ENCODE data around the gene CNOT2. TPM values are rescaled to one million over a fixed set of nuclear protein-coding genes. Genes with fewer than 3 reads are reported as not detected.
"Not testable (repeated sequence)": the region's sequence is repeated elsewhere in the genome, so short reads cannot be mapped to it uniquely, and the experiment has no call there.

The CNOT2 gene
- total RNA-seq, 2 experiments from 2014 or later: 93.3 to 95.3 TPM

- peak; percentile 61 for ATAC-seq (ENCODE audit: low read depth)
- DNase-seq: peak; percentile 67
- Mint-ChIP-seq H3K27me3 (peaks cover 40% of the 10 kb centered on the region), H3K36me3 (no peaks in the 10 kb centered on the region), H3K9me3 (peaks cover under 1% of the 10 kb centered on the region), H3K4me3 (peak overlapping the region; percentile 83), H3K27ac (peak overlapping the region; percentile 70), H3K4me1 (peaks cover 11% of the 10 kb centered on the region)
- POLR2A ChIA-PET: interaction anchor here (1.2 to 2.0 kb wide), 2 partner anchors 50 to 123 kb away, joined by 3 to 9 read pairs; partner anchors contain the start of gene CNOT2
Observed at GRCh38 chr12:70366581-70367257, 123.5 kb downstream of the CNOT2 start.

DNA sequence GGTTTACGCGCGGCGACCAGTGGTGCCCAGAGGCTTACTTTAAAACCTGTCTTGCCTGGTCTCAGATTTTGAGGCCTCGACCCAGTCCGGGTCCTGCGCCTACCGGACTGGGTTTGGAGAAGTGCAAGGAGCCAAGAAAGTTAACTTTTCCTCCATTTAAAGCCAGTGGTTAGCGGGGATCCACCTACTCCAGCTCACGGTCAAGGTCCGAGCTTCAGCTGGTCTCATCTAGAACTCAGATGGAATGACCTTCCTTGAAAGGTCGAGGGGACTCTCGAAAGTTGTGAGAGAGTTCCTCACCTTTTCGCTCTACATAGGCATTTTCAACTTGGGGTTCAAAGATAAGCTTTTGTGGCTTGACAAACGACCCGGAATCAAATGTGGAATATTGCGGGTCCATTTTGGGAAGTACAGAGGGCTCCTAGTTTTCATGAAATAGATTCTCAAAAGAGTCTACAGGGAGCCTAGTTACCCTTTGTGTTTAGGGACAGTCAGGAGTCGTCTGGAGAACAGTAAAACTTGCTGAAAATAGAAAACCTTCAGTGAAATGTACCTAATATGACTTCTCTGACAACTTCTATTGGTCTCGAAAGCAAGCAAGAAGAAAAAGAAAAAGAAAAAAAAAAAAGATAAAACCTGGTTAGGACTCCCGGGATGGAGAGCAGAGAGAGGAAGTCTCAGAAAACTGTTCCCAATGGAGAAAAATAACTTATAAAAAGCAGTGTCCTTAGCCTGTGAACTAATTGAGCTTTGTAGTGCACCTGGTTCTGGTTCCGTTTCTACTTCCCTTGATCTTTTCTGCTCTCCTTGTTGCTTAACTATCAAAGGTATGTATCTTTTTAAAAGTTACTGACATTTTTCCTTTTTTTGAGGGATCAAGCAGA, 124.3 kb downstream of the CNOT2 start:
- POLR2A ChIA-PET: interaction anchor here (1.2 kb wide), 1 partner anchor 49 kb away, joined by 3 read pairs; no protein-coding TSS in a partner anchor
- H3K36me3 Mint-ChIP-seq: no peaks in the 10 kb centered on the region
- peak overlapping the region; percentile 83 for H3K4me3 Mint-ChIP-seq
- no peak for ATAC-seq (ENCODE audit: low read depth)
- DNase-seq: no peak
- no peak overlapping the region for H3K27ac Mint-ChIP-seq
- H3K27me3 Mint-ChIP-seq: peaks cover 36% of the 10 kb centered on the region
- peaks cover 14% of the 10 kb centered on the region for H3K4me1 Mint-ChIP-seq
- peaks cover 3% of the 10 kb centered on the region for H3K9me3 Mint-ChIP-seq

DNA sequence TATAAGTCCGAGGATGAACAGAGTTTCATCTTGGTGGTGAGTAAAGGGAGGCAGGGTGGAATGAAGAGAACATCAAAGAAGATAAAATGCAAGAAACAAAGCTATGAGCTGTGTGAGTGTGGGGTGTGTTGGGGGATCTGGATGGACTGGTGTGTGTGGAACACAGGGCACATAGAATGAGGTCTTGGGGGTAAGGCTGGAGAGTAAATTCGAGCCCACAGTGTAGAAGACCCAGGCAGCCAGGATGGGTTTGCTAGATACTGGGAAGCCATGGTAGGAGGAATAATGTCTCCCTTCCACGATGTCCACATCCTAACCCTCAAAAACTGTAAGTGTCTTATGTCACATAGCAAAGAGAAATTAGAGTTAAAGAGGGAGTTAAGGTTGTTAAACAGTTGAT, 129.6 kb downstream of the CNOT2 start:
- Mint-ChIP-seq H3K9me3 (peaks cover 3% of the 10 kb centered on the region), H3K27ac (no peak overlapping the region), H3K4me1 (peaks cover 3% of the 10 kb centered on the region), H3K27me3 (peaks cover 5% of the 10 kb centered on the region), H3K36me3 (no peaks in the 10 kb centered on the region), H3K4me3 (no peak overlapping the region)
- no peak for DNase-seq
- POLR2A ChIA-PET: no interaction called here
- no peak for ATAC-seq (ENCODE audit: low read depth)

DNA sequence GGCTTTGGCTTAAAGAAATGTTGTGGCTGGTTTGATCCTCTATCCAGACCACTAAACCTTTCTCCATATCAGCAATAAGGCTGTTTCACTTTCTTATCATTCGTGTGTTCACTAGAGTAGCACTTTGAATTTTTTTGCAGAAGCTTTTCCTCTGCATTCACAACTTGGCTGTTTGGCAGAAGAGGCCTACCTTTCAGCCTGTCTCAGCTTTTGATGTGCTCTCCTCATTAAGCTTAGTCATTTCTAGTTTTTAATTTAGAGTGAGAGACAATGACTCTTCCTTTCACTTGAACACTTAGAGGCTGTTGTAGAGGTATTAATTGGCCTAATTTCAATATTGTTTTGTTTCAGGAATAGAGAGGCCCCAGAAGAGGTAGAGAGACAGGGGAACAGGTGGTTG, 136.6 kb downstream of the CNOT2 start:
- H3K36me3 Mint-ChIP-seq: peaks cover 9% of the 10 kb centered on the region

DNA sequence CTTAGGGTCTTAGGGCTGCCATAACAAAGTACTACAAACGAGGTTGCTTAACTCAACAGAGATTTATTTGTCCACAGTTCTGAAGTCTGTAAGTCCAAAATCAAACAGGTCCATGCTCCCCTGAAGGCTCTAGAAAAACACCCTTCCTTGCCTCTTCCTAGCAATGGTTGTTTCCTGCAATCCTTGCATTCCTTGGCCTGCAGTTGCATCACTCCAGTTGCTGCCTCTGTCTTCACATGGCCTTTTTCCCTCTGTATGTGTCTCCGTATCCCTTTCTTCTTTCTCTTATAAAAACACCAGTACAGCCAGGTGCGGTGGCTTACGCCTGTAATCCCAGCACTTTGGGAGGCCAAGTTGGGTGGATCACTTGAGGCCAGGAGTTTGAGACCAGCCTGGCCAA, 140.3 kb downstream of the CNOT2 start:
- POLR2A ChIA-PET: no interaction called here

More for the DNA sequence above, 136.6 kb downstream of the CNOT2 start:
- H3K27me3 Mint-ChIP-seq: no peaks in the 10 kb centered on the region
- H3K9me3 Mint-ChIP-seq: peaks cover 9% of the 10 kb centered on the region
- H3K4me3 Mint-ChIP-seq: no peak overlapping the region
- peak; percentile 36 for ATAC-seq (ENCODE audit: low read depth)
- no peak for DNase-seq
- H3K27ac Mint-ChIP-seq: no peak overlapping the region
- H3K4me1 Mint-ChIP-seq: peaks cover 11% of the 10 kb centered on the region
- POLR2A ChIA-PET: no interaction called here

GRCh38 chr12:70383886-70384285, 140.7 kb downstream of the CNOT2 start:
- Mint-ChIP-seq H3K4me1 (peaks cover 11% of the 10 kb centered on the region), H3K9me3 (peaks cover 11% of the 10 kb centered on the region), H3K27me3 (no peaks in the 10 kb centered on the region), H3K4me3 (no peak overlapping the region), H3K36me3 (peaks cover 7% of the 10 kb centered on the region), H3K27ac (no peak overlapping the region)
- DNase-seq (no peak), ATAC-seq (ENCODE audit: low read depth) (no peak)
- POLR2A ChIA-PET: no interaction called here

More for the DNA sequence above, 140.3 kb downstream of the CNOT2 start:
- ATAC-seq (ENCODE audit: low read depth) (no peak), DNase-seq (no peak)
- H3K4me1 Mint-ChIP-seq: peaks cover 11% of the 10 kb centered on the region
- no peaks in the 10 kb centered on the region for H3K27me3 Mint-ChIP-seq
- peaks cover 11% of the 10 kb centered on the region for H3K9me3 Mint-ChIP-seq
- no peak overlapping the region for H3K27ac Mint-ChIP-seq
- no peak overlapping the region for H3K4me3 Mint-ChIP-seq
- peaks cover 7% of the 10 kb centered on the region for H3K36me3 Mint-ChIP-seq

DNA sequence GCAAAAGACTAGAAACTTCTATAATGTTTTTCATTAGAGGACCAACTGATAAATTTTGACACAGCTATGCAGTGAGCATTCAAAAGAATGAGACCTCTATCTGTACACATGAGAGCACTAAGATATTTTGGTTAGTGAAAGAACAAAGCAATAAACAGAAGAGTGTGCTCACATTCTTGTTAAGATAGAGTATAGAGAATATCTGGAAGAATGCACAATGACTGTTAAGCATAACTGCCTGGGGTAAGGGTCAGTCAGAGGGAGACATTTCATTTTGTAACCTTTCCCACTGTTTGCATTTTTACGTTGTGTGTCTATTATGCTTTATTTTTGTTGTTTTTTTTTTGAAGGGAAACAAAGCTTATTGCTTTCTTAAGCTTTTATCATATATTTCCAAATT, 143.5 kb downstream of the CNOT2 start:
- POLR2A ChIA-PET: no interaction called here
- no peaks in the 10 kb centered on the region for H3K4me1 Mint-ChIP-seq
- peaks cover 4% of the 10 kb centered on the region for H3K36me3 Mint-ChIP-seq
- no peak overlapping the region for H3K4me3 Mint-ChIP-seq
- H3K27me3 Mint-ChIP-seq: no peaks in the 10 kb centered on the region
- DNase-seq (no peak), ATAC-seq (ENCODE audit: low read depth) (no peak)
- no peak overlapping the region for H3K27ac Mint-ChIP-seq
- peaks cover 6% of the 10 kb centered on the region for H3K9me3 Mint-ChIP-seq

DNA sequence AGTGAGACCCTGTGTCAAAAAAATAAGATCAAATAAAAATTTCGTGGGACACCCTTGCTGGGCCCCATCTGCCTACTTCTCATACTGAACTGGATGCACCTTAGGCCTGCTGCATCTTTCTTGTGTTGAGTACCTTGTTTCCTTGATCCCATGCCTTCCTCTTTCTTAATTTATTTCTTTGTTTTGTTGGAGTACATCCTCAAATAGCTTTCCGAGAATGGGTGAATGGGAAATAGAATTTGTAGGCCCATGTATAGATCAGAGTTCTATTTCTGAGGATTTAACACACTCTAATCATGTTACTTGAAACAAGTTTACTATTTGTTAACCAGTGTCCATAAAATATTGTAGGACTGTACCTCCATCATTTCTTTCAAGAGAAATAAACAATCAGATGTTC, 146.4 kb downstream of the CNOT2 start:
- H3K27me3 Mint-ChIP-seq: no peaks in the 10 kb centered on the region
- POLR2A ChIA-PET: no interaction called here
- no peaks in the 10 kb centered on the region for H3K4me1 Mint-ChIP-seq
- peaks cover 6% of the 10 kb centered on the region for H3K9me3 Mint-ChIP-seq
- H3K36me3 Mint-ChIP-seq: peaks cover 4% of the 10 kb centered on the region
- DNase-seq: no peak
- no peak for ATAC-seq (ENCODE audit: low read depth)
- H3K27ac Mint-ChIP-seq: no peak overlapping the region
- no peak overlapping the region for H3K4me3 Mint-ChIP-seq

GRCh38 chr12:70392631-70393030, 149.4 kb downstream of the CNOT2 start:
- H3K27ac Mint-ChIP-seq; H3K4me1 Mint-ChIP-seq; ATAC-seq (ENCODE audit: low read depth); H3K9me3 Mint-ChIP-seq; DNase-seq; H3K36me3 Mint-ChIP-seq; H3K27me3 Mint-ChIP-seq; POLR2A ChIA-PET; H3K4me3 Mint-ChIP-seq: not testable (repeated sequence)

DNA sequence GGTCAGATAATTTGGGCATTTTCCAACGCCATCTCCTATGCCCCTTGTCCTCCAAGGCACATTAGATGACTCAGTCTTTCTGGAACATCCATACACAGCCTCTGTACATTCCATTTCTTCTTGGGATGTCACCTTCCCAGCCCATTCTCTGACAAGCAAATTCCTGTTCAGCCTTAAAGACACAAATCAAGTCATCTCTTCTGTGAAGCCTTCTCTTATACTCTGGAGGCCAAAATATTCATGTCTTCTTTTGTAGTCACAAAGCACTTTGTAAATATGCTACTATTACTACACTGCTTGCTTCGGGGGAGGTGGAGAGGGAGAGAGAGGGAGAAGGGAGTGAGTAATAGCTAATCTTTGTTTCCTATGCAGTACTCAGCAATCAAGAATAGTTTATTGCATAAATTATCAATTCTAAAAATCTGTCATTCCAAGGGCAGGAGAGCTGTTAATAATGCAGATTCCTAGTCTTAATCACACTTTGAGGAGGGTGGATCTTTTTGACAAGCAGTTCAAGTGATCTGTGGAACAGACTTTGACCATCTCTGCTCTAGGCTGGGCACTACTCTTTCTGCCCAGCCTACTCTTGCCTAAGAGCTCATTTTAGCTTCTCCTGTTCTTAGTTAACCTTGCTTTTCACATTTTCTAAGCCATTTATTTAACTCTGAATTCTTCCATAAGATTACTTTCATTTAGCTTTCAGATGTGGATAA, 150.7 kb downstream of the CNOT2 start:
- no peaks in the 10 kb centered on the region for H3K27me3 Mint-ChIP-seq
- ATAC-seq (ENCODE audit: low read depth) (no peak), DNase-seq (no peak)
- POLR2A ChIA-PET: no interaction called here
- H3K36me3 Mint-ChIP-seq: peaks cover 4% of the 10 kb centered on the region
- no peak overlapping the region for H3K27ac Mint-ChIP-seq
- no peak overlapping the region for H3K4me3 Mint-ChIP-seq
- peaks cover 3% of the 10 kb centered on the region for H3K9me3 Mint-ChIP-seq
- no peaks in the 10 kb centered on the region for H3K4me1 Mint-ChIP-seq

GRCh38 chr12:70398002-70398401, 154.8 kb downstream of the CNOT2 start:
- no peak for DNase-seq
- no peak overlapping the region for H3K4me3 Mint-ChIP-seq

GRCh38 chr12:70398862-70399261, 155.6 kb downstream of the CNOT2 start:
- ATAC-seq (ENCODE audit: low read depth) (no peak), DNase-seq (no peak)
- Mint-ChIP-seq H3K4me3 (no peak overlapping the region), H3K27me3 (no peaks in the 10 kb centered on the region), H3K4me1 (no peaks in the 10 kb centered on the region), H3K36me3 (peaks cover 4% of the 10 kb centered on the region), H3K9me3 (peaks cover 1% of the 10 kb centered on the region), H3K27ac (no peak overlapping the region)
- POLR2A ChIA-PET: no interaction called here

More at GRCh38 chr12:70398002-70398401, 154.8 kb downstream of the CNOT2 start:
- Mint-ChIP-seq H3K27ac (no peak overlapping the region), H3K27me3 (no peaks in the 10 kb centered on the region), H3K9me3 (peaks cover 1% of the 10 kb centered on the region), H3K36me3 (peaks cover 4% of the 10 kb centered on the region), H3K4me1 (no peaks in the 10 kb centered on the region)
- POLR2A ChIA-PET: no interaction called here
- ATAC-seq (ENCODE audit: low read depth): no peak

- DNase-seq (no peak), ATAC-seq (ENCODE audit: low read depth) (no peak)
- Mint-ChIP-seq H3K4me1 (no peaks in the 10 kb centered on the region), H3K9me3 (peaks cover 1% of the 10 kb centered on the region), H3K27me3 (no peaks in the 10 kb centered on the region), H3K36me3 (peaks cover 4% of the 10 kb centered on the region), H3K27ac (no peak overlapping the region), H3K4me3 (no peak overlapping the region)
- POLR2A ChIA-PET: no interaction called here
Observed at GRCh38 chr12:70399311-70399710, 156.1 kb downstream of the CNOT2 start.
